GM12873 (cell line): ENCODE measurements around the gene NETO2.

Experiments used
- CTCF ChIP-seq: IDR thresholded peaks from 2 replicates; pipeline ENCODE4 v1.5.1; 2012; ENCODE audit warnings: low read depth, mild to moderate bottlenecking, moderate library complexity, low read length, control low read depth; ENCODE audit not compliant: insufficient read depth; ENCODE audit errors: missing control alignments

Gene NETO2

GRCh38 chr16:47067203-47067602 lies 76.5 kb downstream of the NETO2 start:
- TF ChIP-seq CTCF: no peak

GRCh38 chr16:47065766-47066688 lies 77.7 kb downstream of the NETO2 start:
- no peak for TF ChIP-seq CTCF

- no peak for TF ChIP-seq CTCF
Measured at GRCh38 chr16:47064775-47065174, 79.0 kb downstream of the NETO2 start.

- TF ChIP-seq CTCF: no peak
Measured at GRCh38 chr16:47063011-47063724, 80.6 kb downstream of the NETO2 start.

GRCh38 chr16:47061204-47061603 lies 82.5 kb downstream of the NETO2 start:
- no peak for TF ChIP-seq CTCF

GRCh38 chr16:47060596-47060995 lies 83.1 kb downstream of the NETO2 start:
- no peak for TF ChIP-seq CTCF

- TF ChIP-seq CTCF: no peak
Measured at GRCh38 chr16:47059991-47060390, 83.8 kb downstream of the NETO2 start.
